GM12878 (cell line): ENCODE measurements around the gene HAND1. TPM values are rescaled to one million over a fixed set of nuclear protein-coding genes. Genes with fewer than 3 reads are reported as not detected.

Source experiments
- ATAC-seq: fragments of 200-7000 bp; cut with Tn5 transposase; 3 replicates; pipeline ENCODE4 v1.9.1; 2020; ENCODE audit warnings: mild to moderate bottlenecking, moderate library complexity
- BruUV-seq: library from RNA; stranded (reverse); fragments of 400-500 nt; replicated peaks from 2 replicates; lab custom pipeline; 2021; lab: Mats Ljungman, UMichigan
- CTCF ChIA-PET: fragments of 300-600 bp; sonication (Branson Sonifier 250); formaldehyde crosslinking; extraction: SDS; loops from one replicate; lab custom pipeline; 2021; ENCODE audit warnings: inconsistent platforms; lab: Yijun Ruan, JAX
- POLR2A ChIA-PET: fragments of 350-600 bp; formaldehyde crosslinking; extraction: SDS; loops from one replicate; lab custom pipeline; 2021; ENCODE audit warnings: inconsistent platforms; lab: Charles Lee
- RAD21 ChIA-PET: fragments of 300-600 bp; sonication (Branson Sonifier 250); formaldehyde crosslinking; loops from one replicate; lab custom pipeline; 2023; ENCODE audit warnings: antibody characterized with exemption; ENCODE audit not compliant: unreplicated experiment; lab: Charles Lee
- SMC1A ChIA-PET: fragments of 300-600 bp; sonication (Branson Sonifier 250); formaldehyde crosslinking; loops from one replicate; lab custom pipeline; 2023; ENCODE audit not compliant: unreplicated experiment, uncharacterized antibody; lab: Charles Lee
- DNase-seq: peaks from one replicate; pipeline ENCODE4 v3.0.0-alpha.2; 2011; ENCODE audit warnings: low read depth, low spot score
- FAIRE-seq: peaks from 3 replicates; lab custom pipeline; 2011; peaks lifted over from hg19 to GRCh38; lab: Jason Lieb, UNC
- H2AFZ ChIP-seq: 2 replicates; pipeline ENCODE4 v1.6.0; 2011; ENCODE audit warnings: low read depth, low read length, control low read depth; ENCODE audit not compliant: control insufficient read depth
- H3K27ac ChIP-seq: 2 replicates; pipeline ENCODE4 v1.5.1; 2011; ENCODE audit warnings: control low read depth; ENCODE audit not compliant: control insufficient read depth, insufficient read depth
- H3K27me3 ChIP-seq, 2 experiments: replicated peaks in 1 of 2; 2 replicates each; pipeline versions ENCODE4 v1.6.0 to v1.6.1; 2011; ENCODE audit warnings: low read length in 1 of 2; ENCODE audit not compliant: control insufficient read depth in 2 of 2, insufficient read depth in 2 of 2
- H3K36me3 ChIP-seq, 2 experiments: 2 replicates each; pipeline ENCODE4 v1.5.1; 2011; ENCODE audit warnings: low read length in 1 of 2; ENCODE audit not compliant: control insufficient read depth in 2 of 2, insufficient read depth in 2 of 2
- H3K4me1 ChIP-seq: 2 replicates; pipeline ENCODE4 v1.6.1; 2011; ENCODE audit warnings: mild to moderate bottlenecking, low read length, moderate library complexity, mixed read lengths; ENCODE audit not compliant: control insufficient read depth, insufficient read depth
- H3K4me2 ChIP-seq: 2 replicates; pipeline ENCODE4 v1.6.0; 2011; ENCODE audit warnings: control low read depth; ENCODE audit not compliant: control insufficient read depth, insufficient read depth
- H3K4me3 ChIP-seq: fragments of 200-600 bp; sonication (generic); 2 replicates; pipeline ENCODE4 v1.5.1; 2016
- H3K79me2 ChIP-seq: 2 replicates; pipeline ENCODE4 v1.6.0; 2011; ENCODE audit warnings: low read length; ENCODE audit not compliant: control insufficient read depth, insufficient read depth
- H3K9ac ChIP-seq: 2 replicates; pipeline ENCODE4 v1.8.0; 2011; ENCODE audit warnings: low read length, control low read depth, mixed read lengths; ENCODE audit not compliant: control insufficient read depth, insufficient read depth
- H3K9me3 ChIP-seq: replicated peaks from 3 replicates; pipeline ENCODE4 v1.5.1; 2011; ENCODE audit warnings: mild to moderate bottlenecking, low read length; ENCODE audit not compliant: control insufficient read depth, insufficient read depth
- H4K20me1 ChIP-seq: 2 replicates; pipeline ENCODE4 v1.6.0; 2011; ENCODE audit not compliant: control insufficient read depth, insufficient read depth
- BCLAF1 ChIP-seq: fragments of 450-650 bp; IDR thresholded peaks from 2 replicates; pipeline ENCODE4 v1.6.1; 2017; ENCODE audit warnings: antibody characterized with exemption, mild to moderate bottlenecking, moderate library complexity
- CEBPB ChIP-seq, 2 experiments: fragments of 150-350 bp in 1 of 2; IDR thresholded peaks; 2 replicates each; pipeline ENCODE4 v1.6.1; 2012 to 2014; ENCODE audit warnings: low read depth in 2 of 2, low read length in 2 of 2, borderline replicate concordance in 1 of 2, inconsistent platforms in 1 of 2
- EED ChIP-seq: sonication (generic); IDR thresholded peaks from 2 replicates; pipeline ENCODE4 v1.6.1; 2016; ENCODE audit warnings: antibody characterized with exemption, low read depth
- ESRRA ChIP-seq: IDR thresholded peaks from 2 replicates; pipeline ENCODE4 v1.6.1; 2012; ENCODE audit warnings: mild to moderate bottlenecking, low read length, improper control_type of control experiment
- EZH2 ChIP-seq: IDR thresholded peaks from 2 replicates; pipeline ENCODE4 v1.6.1; 2012; ENCODE audit warnings: low read depth, mild to moderate bottlenecking, control low read depth, inconsistent platforms, low read length, borderline replicate concordance; ENCODE audit not compliant: control insufficient read depth
- FOXK2 ChIP-seq: fragments of 450-650 bp; IDR thresholded peaks from 2 replicates; pipeline ENCODE4 v1.6.1; 2017; ENCODE audit warnings: mild to moderate bottlenecking, moderate library complexity
- FOXM1 ChIP-seq: IDR thresholded peaks from 2 replicates; pipeline ENCODE4 v1.6.1; 2012; ENCODE audit warnings: low read depth, mild to moderate bottlenecking, inconsistent platforms, low read length, moderate library complexity
- HDGF ChIP-seq: fragments of 450-650 bp; IDR thresholded peaks from 2 replicates; pipeline ENCODE4 v1.6.1; 2016; ENCODE audit warnings: antibody characterized with exemption
- KDM1A ChIP-seq: fragments of 200-600 bp; sonication (generic); IDR thresholded peaks from 2 replicates; pipeline ENCODE4 v1.6.1; 2016; ENCODE audit warnings: borderline replicate concordance
- MEF2B ChIP-seq: fragments of 450-650 bp; IDR thresholded peaks from 2 replicates; pipeline ENCODE4 v1.6.1; 2018; ENCODE audit warnings: mild to moderate bottlenecking, moderate library complexity; ENCODE audit not compliant: partially characterized antibody, poor library complexity, severe bottlenecking
- MYC ChIP-seq: IDR thresholded peaks from 2 replicates; pipeline ENCODE4 v1.6.1; 2011; ENCODE audit warnings: mild to moderate bottlenecking, low read length, moderate library complexity, inconsistent platforms; ENCODE audit not compliant: insufficient read depth, insufficient replicate concordance, insufficient read length, severe bottlenecking
- NRF1 ChIP-seq: conservative IDR thresholded peaks from 2 replicates; pipeline ENCODE4 v1.6.1; 2011; ENCODE audit warnings: mild to moderate bottlenecking, low read depth, low read length, improper control_type of control experiment
- PAX8 ChIP-seq: fragments of 450-650 bp; IDR thresholded peaks from 2 replicates; pipeline ENCODE4 v1.6.1; 2017; ENCODE audit warnings: mild to moderate bottlenecking, moderate library complexity
- RBBP5 ChIP-seq: fragments of 200-600 bp; sonication (generic); conservative IDR thresholded peaks from 2 replicates; pipeline ENCODE4 v1.6.1; 2016
- SMARCA5 ChIP-seq: fragments of 450-650 bp; IDR thresholded peaks from 2 replicates; pipeline ENCODE4 v1.6.1; 2017; ENCODE audit warnings: mild to moderate bottlenecking
- SREBF2 ChIP-seq: IDR thresholded peaks from 2 replicates; pipeline ENCODE4 v1.6.1; 2012; ENCODE audit warnings: mild to moderate bottlenecking, low read length
- YY1 ChIP-seq: IDR thresholded peaks from 2 replicates; pipeline ENCODE4 v1.6.1; 2011; ENCODE audit warnings: low read depth, mild to moderate bottlenecking, low read length
- ZNF687 ChIP-seq: fragments of 450-650 bp; IDR thresholded peaks from 2 replicates; pipeline ENCODE4 v1.6.1; 2017; ENCODE audit warnings: mild to moderate bottlenecking, moderate library complexity
- WGBS: methylation state at CpG from one replicate; pipeline ENCODE4 v1.1.6; 2016; ENCODE audit warnings: low lambda C conversion rate; ENCODE audit not compliant: insufficient replicate concordance, insufficient coverage; ENCODE audit errors: missing lambda C conversion rate; 5-methylcytosine and 5-hydroxymethylcytosine counted together
- in situ Hi-C: fragments of 300-500 bp; cut with MboI; formaldehyde crosslinking; loops from 9 replicates; pipeline ENCODE4 v1.14.3; 2018; ENCODE audit warnings: mixed read lengths
- intact Hi-C: fragments of 100-400 bp; cut with micrococcal nuclease; formaldehyde crosslinking; loops from one replicate; pipeline ENCODE4 v1.14.2; 2022; ENCODE audit not compliant: unreplicated experiment
- polyA plus RNA-seq, 11 experiments: library from polyadenylated mRNA; depleted of rRNA in 4 of 11; unstranded in 6 of 11; stranded (reverse) in 5 of 11; fragments of >200 nt; fragmentation: Nextera tagmentation in 4 of 11; fragmentation: Illumina TruSeq in 1 of 11; extraction: Ambion mirVana in 4 of 11; extraction: Trizol in 1 of 11; gene quantifications; 1 replicate in 1 of 11; 2 replicates in 10 of 11; pipeline versions ENCODE4 v1.2.1 to v1.2.3, GENCODE V29; 2011 to 2016; ENCODE audit warnings: inconsistent platforms in 2 of 11, missing spikeins in 2 of 11, low read depth in 1 of 11
- total RNA-seq, 4 experiments: library from RNA; depleted of rRNA in 3 of 4; stranded (reverse); fragments of >200 nt in 3 of 4; fragmentation: Illumina TruSeq in 1 of 4; extraction: Trizol in 1 of 4; gene quantifications; 2 replicates each; pipeline versions ENCODE4 v1.2.1 to v1.2.3, GENCODE V29; 2013 to 2021

The HAND1 gene
- total and polyA plus RNA-seq, 10 of the 15 experiments (the other 5 are each of a cell fraction or from before 2014, with no cell fraction given): 0.06 to 0.41 (median 0.27) TPM; not detected in 4

GRCh38 chr5:154442801-154443200, 35.2 kb downstream of the HAND1 start (continued):
- TF ChIP-seq ZNF687 (no peak), CEBPB (IDR thresholded peaks at IDR 0.05; ENCODE audit: borderline replicate concordance in 1 of 2, low read depth in 2 of 2, low read length in 2 of 2) (no peak), ESRRA (no peak)
- TF ChIP-seq, all 136 proteins: peak for 0

GRCh38 chr5:154440540-154440939, 37.5 kb downstream of the HAND1 start:
- ChIA-PET RAD21 (no interaction called here), POLR2A (interaction anchor here (0.7 kb wide), 1 partner anchor 51 kb away, joined by 3 read pairs; no protein-coding TSS in a partner anchor), CTCF (interaction anchor here (1.2 to 2.0 kb wide), 3 partner anchors 19 to 369 kb away, joined by 3 to 7 read pairs (median 6); no protein-coding TSS in a partner anchor), SMC1A (interaction anchor here (0.5 kb wide), 1 partner anchor 200 kb away, joined by 3 read pairs; no protein-coding TSS in a partner anchor)
- Histone ChIP-seq H3K9ac (no peak overlapping the region), H3K4me1 (no peaks in the 10 kb centered on the region; the same call in 1 of the 2 replicates), H3K27me3 (no peaks in the 10 kb centered on the region), H3K36me3 (peaks cover 1 to 21% of the 10 kb centered on the region in 2 experiments), H3K79me2 (peaks cover 18% of the 10 kb centered on the region), H4K20me1 (no peaks in the 10 kb centered on the region), H3K4me3 (no peak overlapping the region), H3K27ac (no peak overlapping the region), H3K9me3 (no peaks in the 10 kb centered on the region), H2AFZ (no peak overlapping the region), H3K4me2 (no peak overlapping the region)
- 74% methylated on average over 5 of the region's 5 CpGs for WGBS
- no TSS peak for BruUV-seq
- intact Hi-C loops: loop anchor here (10.0 kb wide), 1 partner anchor 494 kb away; the partner anchor contains the start of gene GEMIN5
- in situ Hi-C loops: no loop called here
- ATAC-seq: no peak
- no peak for FAIRE-seq
- DNase-seq: no peak
- TF ChIP-seq FOXM1 (no peak), PAX8 (no peak), KDM1A (no peak), EED (no peak), FOXK2 (no peak), HDGF (no peak), RBBP5 (no peak), MEF2B (no peak), SMARCA5 (no peak), MYC (no peak), BCLAF1 (no peak), SREBF2 (no peak), YY1 (no peak), NRF1 (no peak), EZH2 (no peak)
